ENCODE measurements around the gene ATP1A4. TPM values are rescaled to one million over a fixed set of nuclear protein-coding genes. Genes with fewer than 3 reads are reported as not detected.

ATP1A4 gene
- total and polyA plus RNA-seq, 10 of the 15 experiments (the other 5 are each of a cell fraction or from before 2014, with no cell fraction given): 0.31 to 1.0 (median 0.54) TPM

- Histone ChIP-seq H3K4me2 (ENCODE audit: control insufficient read depth, insufficient read depth) (no peak overlapping the region), H3K36me3 (ENCODE audit: control insufficient read depth in 2 of 2, insufficient read depth in 2 of 2, low read length in 1 of 2) (no peaks in the 10 kb centered on the region), H3K4me1 (ENCODE audit: control insufficient read depth, insufficient read depth, low read length) (no peaks in the 10 kb centered on the region), H3K4me3 (no peak overlapping the region), H2AFZ (ENCODE audit: control insufficient read depth, low read depth, low read length) (no peak overlapping the region), H3K27ac (ENCODE audit: control insufficient read depth, insufficient read depth) (no peak overlapping the region), H3K79me2 (ENCODE audit: control insufficient read depth, insufficient read depth, low read length) (no peaks in the 10 kb centered on the region), H3K27me3 (replicated peaks in 1 of 2; ENCODE audit: control insufficient read depth in 2 of 2, insufficient read depth in 2 of 2, low read length in 1 of 2) (0 out of 4 replicates have a peak, but pooled peaks cover 1 to 2% of the 10 kb centered on the region in 2 experiments), H3K9ac (ENCODE audit: control insufficient read depth, insufficient read depth, low read length) (no peak overlapping the region), H3K9me3 (replicated peaks; ENCODE audit: control insufficient read depth, insufficient read depth, low read length) (no peaks in the 10 kb centered on the region), H4K20me1 (ENCODE audit: control insufficient read depth, insufficient read depth) (no peaks in the 10 kb centered on the region)
- no TSS peak for BruUV-seq (replicated peaks)
- in situ Hi-C loops (cut with MboI): no loop called here
- ChIA-PET POLR2A (interaction anchor here (0.7 kb wide), 1 partner anchor 262 kb away, joined by 3 read pairs; no protein-coding TSS in a partner anchor), SMC1A (ENCODE audit: uncharacterized antibody, unreplicated experiment) (interaction anchor here (1.1 kb wide), 1 partner anchor 124 kb away, joined by 3 read pairs; no protein-coding TSS in a partner anchor), RAD21 (ENCODE audit: unreplicated experiment) (no interaction called here), CTCF (interaction anchor here (1.4 kb wide), 1 partner anchor 36 kb away, joined by 3 read pairs; no protein-coding TSS in a partner anchor)
- TF ChIP-seq ETV6 (conservative IDR thresholded peaks at IDR 0.05 in 1 of 2, IDR thresholded peaks at IDR 0.05 in 1 of 2; ENCODE audit: borderline replicate concordance in 1 of 2, low read depth in 1 of 2) (no peak), NR2F1 (conservative IDR thresholded peaks at IDR 0.05) (no peak), CUX1 (IDR thresholded peaks at IDR 0.05; ENCODE audit: insufficient replicate concordance, low read depth, low read length) (no peak), SP1 (IDR thresholded peaks at IDR 0.05; ENCODE audit: low read depth, low read length) (no peak), SIX5 (IDR thresholded peaks at IDR 0.05; ENCODE audit: low read depth, low read length, severe bottlenecking) (no peak), ZNF687 (IDR thresholded peaks at IDR 0.05) (no peak)
- no peak for FAIRE-seq
- WGBS (ENCODE audit: insufficient coverage, insufficient replicate concordance, low lambda C conversion rate, missing lambda C conversion rate): 31% methylated on average over 1 of the region's 1 CpG
- intact Hi-C loops (cut with micrococcal nuclease; ENCODE audit: unreplicated experiment): no loop called here
- ATAC-seq: no peak
- no peak for DNase-seq (ENCODE audit: low read depth, low spot score)
Observed at GRCh38 chr1:160130939-160131338, 20.5 kb upstream of the ATP1A4 start.
